Endothelial cell of umbilical vein (primary cell): ENCODE data around the gene CD63.

Experiments
- EZH2 ChIP-seq: IDR thresholded peaks from 2 replicates; pipeline ENCODE4 v1.6.1; 2012; ENCODE audit warnings: borderline replicate concordance, low read depth, mild to moderate bottlenecking, moderate library complexity, low read length, inconsistent platforms; ENCODE audit not compliant: severe bottlenecking
- POLR2A ChIP-seq: IDR thresholded peaks from 2 replicates; pipeline ENCODE4 v1.6.1; 2012; ENCODE audit warnings: low read depth, mild to moderate bottlenecking, control low read depth, low read length
- TF ChIP-seq, protein P1 (sequence below), 2 donors: IDR thresholded peaks; 1 replicate in 1 of 2; 2 replicates in 1 of 2; pipeline ENCODE4 v1.5.1; 2011; ENCODE audit warnings: low read length in 2 of 2, mild to moderate bottlenecking in 2 of 2, moderate library complexity in 2 of 2, control low read depth in 1 of 2, inconsistent platforms in 1 of 2, low read depth in 1 of 2; ENCODE audit not compliant: insufficient read depth in 1 of 2; ENCODE audit errors: extremely low read depth in 1 of 2

DNA sequence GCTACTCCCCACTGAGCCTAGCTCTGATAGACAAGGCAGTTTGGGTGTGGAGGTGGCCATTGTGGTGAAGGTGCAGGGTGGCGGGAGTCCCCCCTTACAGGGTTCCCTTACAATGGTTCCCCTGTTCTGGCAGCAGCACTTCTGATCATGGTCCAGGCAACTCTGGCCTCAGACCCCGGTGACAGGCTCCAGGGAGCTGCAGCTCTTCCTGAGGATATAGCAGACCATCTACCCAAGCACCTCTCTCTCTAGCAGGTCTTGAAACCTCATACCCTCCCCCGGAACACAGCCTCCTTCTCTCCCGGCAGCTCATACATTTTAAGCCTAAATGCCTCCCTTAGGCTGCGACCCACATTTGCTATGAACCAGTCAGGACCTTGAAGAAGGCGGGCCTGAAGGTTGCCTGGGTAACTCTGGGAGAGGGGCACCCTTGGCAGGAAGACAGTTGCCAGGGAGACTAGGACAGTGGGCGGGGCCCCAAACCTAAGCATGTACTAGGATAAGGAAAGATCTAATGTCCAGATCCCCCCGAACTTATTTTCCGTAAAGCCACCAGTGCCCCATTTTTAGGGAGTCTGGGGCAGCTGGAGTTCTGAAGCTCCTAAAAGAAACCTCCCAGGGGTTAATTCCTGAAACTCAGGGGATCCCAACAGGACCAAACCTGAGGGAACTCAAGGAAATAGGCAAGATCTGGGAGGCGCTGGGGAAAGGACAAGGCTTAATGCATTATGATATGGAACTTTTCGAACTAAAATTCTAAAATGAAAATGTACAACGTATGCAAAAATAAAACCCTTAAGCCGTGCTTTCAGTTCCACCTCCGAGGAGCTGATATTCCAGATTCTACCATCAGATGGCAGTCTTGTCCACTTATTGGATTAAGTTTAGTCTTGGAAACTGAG, 9.6 kb upstream of the CD63 start:
- TF ChIP-seq, protein P1, sequence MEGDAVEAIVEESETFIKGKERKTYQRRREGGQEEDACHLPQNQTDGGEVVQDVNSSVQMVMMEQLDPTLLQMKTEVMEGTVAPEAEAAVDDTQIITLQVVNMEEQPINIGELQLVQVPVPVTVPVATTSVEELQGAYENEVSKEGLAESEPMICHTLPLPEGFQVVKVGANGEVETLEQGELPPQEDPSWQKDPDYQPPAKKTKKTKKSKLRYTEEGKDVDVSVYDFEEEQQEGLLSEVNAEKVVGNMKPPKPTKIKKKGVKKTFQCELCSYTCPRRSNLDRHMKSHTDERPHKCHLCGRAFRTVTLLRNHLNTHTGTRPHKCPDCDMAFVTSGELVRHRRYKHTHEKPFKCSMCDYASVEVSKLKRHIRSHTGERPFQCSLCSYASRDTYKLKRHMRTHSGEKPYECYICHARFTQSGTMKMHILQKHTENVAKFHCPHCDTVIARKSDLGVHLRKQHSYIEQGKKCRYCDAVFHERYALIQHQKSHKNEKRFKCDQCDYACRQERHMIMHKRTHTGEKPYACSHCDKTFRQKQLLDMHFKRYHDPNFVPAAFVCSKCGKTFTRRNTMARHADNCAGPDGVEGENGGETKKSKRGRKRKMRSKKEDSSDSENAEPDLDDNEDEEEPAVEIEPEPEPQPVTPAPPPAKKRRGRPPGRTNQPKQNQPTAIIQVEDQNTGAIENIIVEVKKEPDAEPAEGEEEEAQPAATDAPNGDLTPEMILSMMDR (IDR thresholded peaks at IDR 0.05; ENCODE audit: extremely low read depth in 1 of 2, insufficient read depth in 1 of 2, low read depth in 1 of 2, low read length in 2 of 2): peak; percentile 54 to 79
- TF ChIP-seq POLR2A (no peak), EZH2 (no peak)
